Fibroblast of lung (primary cell): ENCODE results near the gene HSD11B1L.

Experiments used
- EZH2 ChIP-seq: IDR thresholded peaks from 2 replicates; pipeline ENCODE4 v1.5.1; 2012; ENCODE audit warnings: low read length, control low read depth, mild to moderate bottlenecking; ENCODE audit errors: missing control alignments
- TF ChIP-seq, protein P1 (sequence below), 2 donors: IDR thresholded peaks in 1 of 2; conservative IDR thresholded peaks in 1 of 2; 1 replicate in 1 of 2; 2 replicates in 1 of 2; pipeline ENCODE4 v1.5.1; 2011 to 2012; ENCODE audit warnings: low read length in 2 of 2, control low read depth in 1 of 2, inconsistent platforms in 1 of 2, low read depth in 1 of 2, mild to moderate bottlenecking in 1 of 2

DNA sequence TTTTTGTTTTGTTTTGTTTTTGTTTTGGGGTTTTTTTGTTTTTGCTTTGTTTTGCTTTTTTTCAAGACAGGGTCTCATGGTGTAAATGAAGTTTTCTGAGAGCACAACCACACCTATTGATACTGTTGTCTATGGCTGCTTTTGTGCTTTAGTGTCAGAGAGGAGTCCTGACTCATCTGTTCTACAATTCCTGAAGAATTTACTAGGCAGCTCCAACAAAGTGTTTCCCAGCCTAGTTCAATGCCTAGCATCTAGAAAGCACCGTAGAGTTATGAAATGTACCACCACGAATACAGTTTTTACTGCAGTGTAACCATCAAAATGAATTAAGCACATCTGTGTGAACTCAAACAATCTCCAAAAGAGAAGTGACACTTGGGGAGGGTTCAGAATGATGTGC lies 36.8 kb upstream of the HSD11B1L start:
- TF ChIP-seq, protein P1, sequence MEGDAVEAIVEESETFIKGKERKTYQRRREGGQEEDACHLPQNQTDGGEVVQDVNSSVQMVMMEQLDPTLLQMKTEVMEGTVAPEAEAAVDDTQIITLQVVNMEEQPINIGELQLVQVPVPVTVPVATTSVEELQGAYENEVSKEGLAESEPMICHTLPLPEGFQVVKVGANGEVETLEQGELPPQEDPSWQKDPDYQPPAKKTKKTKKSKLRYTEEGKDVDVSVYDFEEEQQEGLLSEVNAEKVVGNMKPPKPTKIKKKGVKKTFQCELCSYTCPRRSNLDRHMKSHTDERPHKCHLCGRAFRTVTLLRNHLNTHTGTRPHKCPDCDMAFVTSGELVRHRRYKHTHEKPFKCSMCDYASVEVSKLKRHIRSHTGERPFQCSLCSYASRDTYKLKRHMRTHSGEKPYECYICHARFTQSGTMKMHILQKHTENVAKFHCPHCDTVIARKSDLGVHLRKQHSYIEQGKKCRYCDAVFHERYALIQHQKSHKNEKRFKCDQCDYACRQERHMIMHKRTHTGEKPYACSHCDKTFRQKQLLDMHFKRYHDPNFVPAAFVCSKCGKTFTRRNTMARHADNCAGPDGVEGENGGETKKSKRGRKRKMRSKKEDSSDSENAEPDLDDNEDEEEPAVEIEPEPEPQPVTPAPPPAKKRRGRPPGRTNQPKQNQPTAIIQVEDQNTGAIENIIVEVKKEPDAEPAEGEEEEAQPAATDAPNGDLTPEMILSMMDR (conservative IDR thresholded peaks at IDR 0.05 in 1 of 2, IDR thresholded peaks at IDR 0.05 in 1 of 2; ENCODE audit: low read depth in 1 of 2, low read length in 2 of 2): no peak
- TF ChIP-seq EZH2: no peak
